A673 (cell line): Measurements from ENCODE around the gene SEC23A. TPM values are rescaled to one million over a fixed set of nuclear protein-coding genes. Genes with fewer than 3 reads are reported as not detected.

Experiments used
- BruUV-seq: library from RNA; stranded (reverse); fragments of 400-500 nt; replicated peaks from 2 replicates; lab custom pipeline; 2021; lab: Mats Ljungman, UMichigan
- CTCF ChIA-PET: fragments of 300-600 bp; sonication (Branson Sonifier 250); formaldehyde crosslinking; loops from one replicate; lab custom pipeline; 2022; ENCODE audit warnings: antibody characterized with exemption; lab: Charles Lee
- POLR2A ChIA-PET: fragments of 300-600 bp; sonication (Branson Sonifier 250); formaldehyde crosslinking; loops from one replicate; lab custom pipeline; 2022; ENCODE audit warnings: antibody characterized with exemption; ENCODE audit not compliant: low non-redundant PET; lab: Charles Lee
- DNase-seq: peaks from one replicate; pipeline ENCODE4 v3.0.0-alpha.2; 2015; ENCODE audit warnings: low spot score
- H3K27ac ChIP-seq: fragments of 200-600 bp; sonication (generic); 2 replicates; pipeline ENCODE4 v1.5.1; 2016; ENCODE audit warnings: mixed run types, low read depth, mild to moderate bottlenecking, mixed read lengths, antibody characterized with exemption, low read length; ENCODE audit not compliant: poor library complexity, severe bottlenecking
- H3K27me3 ChIP-seq: fragments of 200-600 bp; sonication (generic); replicated peaks from 2 replicates; pipeline ENCODE4 v1.6.1; 2017; ENCODE audit warnings: mixed run types, low read depth, mild to moderate bottlenecking, mixed read lengths, antibody characterized with exemption, low read length; ENCODE audit not compliant: insufficient read depth, poor library complexity
- H3K36me3 ChIP-seq: fragments of 200-600 bp; sonication (generic); 2 replicates; pipeline ENCODE4 v1.6.1; 2016; ENCODE audit warnings: mixed run types, mild to moderate bottlenecking, mixed read lengths, antibody characterized with exemption, low read length; ENCODE audit not compliant: insufficient read depth, poor library complexity, severe bottlenecking
- H3K4me1 ChIP-seq: fragments of 200-600 bp; sonication (generic); 2 replicates; pipeline ENCODE4 v1.6.1; 2017; ENCODE audit warnings: mixed run types, mild to moderate bottlenecking, mixed read lengths, antibody characterized with exemption, low read length; ENCODE audit not compliant: insufficient read depth, poor library complexity, severe bottlenecking
- H3K4me3 ChIP-seq: fragments of 200-600 bp; sonication (generic); 2 replicates; pipeline ENCODE4 v1.5.1; 2016; ENCODE audit warnings: low read depth, mixed run types, mild to moderate bottlenecking, mixed read lengths, low read length; ENCODE audit not compliant: poor library complexity, severe bottlenecking
- H3K9me3 ChIP-seq: fragments of 200-600 bp; sonication (generic); 2 replicates; pipeline ENCODE4 v1.6.1; 2016; ENCODE audit warnings: mixed run types, low read depth, mild to moderate bottlenecking, mixed read lengths, antibody characterized with exemption, low read length; ENCODE audit not compliant: poor library complexity, severe bottlenecking
- EZH2 ChIP-seq: fragments of 200-600 bp; sonication (generic); IDR thresholded peaks from 2 replicates; pipeline ENCODE4 v1.6.1; 2017; ENCODE audit warnings: borderline replicate concordance, low read depth, mild to moderate bottlenecking, mixed read lengths, antibody characterized with exemption, low read length; ENCODE audit not compliant: poor library complexity, severe bottlenecking
- intact Hi-C: fragments of 100-400 bp; cut with micrococcal nuclease; formaldehyde crosslinking; loops from one replicate; pipeline ENCODE4 v1.10.0; 2022; ENCODE audit not compliant: unreplicated experiment
- total RNA-seq: library from RNA; stranded (reverse); gene quantifications from 2 replicates; pipeline ENCODE4 v1.2.3, GENCODE V29; 2021
- TF ChIP-seq, protein P1 (sequence below): fragments of 300-800, 200-600 bp; sonication (generic); conservative IDR thresholded peaks from 2 replicates; pipeline ENCODE4 v1.5.1; 2017; ENCODE audit warnings: low read depth, mild to moderate bottlenecking, antibody characterized with exemption, low read length, moderate library complexity, mixed read lengths

SEC23A gene
- total RNA-seq, 1 experiment from 2014 or later, result 61.9 TPM

DNA sequence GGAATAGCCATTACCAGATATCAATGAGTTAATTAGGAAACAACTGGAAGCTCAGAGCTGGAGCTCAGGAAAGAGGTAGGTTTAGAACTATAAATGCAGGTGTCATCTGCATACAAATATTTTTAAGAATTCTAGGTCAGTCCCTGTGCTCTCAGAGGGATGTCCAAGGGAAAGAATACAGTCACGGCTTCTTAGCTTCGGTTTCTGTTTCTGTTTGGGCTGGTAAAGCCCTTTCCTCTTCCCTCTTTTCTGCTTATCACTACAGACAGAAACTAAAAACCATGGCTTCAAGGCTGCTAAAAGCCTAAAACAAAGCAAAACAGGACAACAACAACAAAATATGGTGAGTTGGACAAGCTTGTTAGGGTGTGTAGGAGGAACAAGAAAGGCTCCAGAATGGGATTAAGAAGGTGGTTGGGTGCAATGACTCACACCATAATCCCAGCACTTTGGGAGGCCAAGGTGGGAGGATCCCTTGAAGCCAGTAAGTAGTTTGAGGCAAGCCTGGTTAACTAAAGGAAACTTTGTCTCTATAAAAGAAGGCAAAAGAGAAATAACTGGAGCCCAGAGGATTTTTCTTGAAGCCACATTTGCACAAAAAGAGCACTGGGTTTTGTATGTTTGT, 113.0 kb downstream of the SEC23A start:
- TF ChIP-seq, protein P1, sequence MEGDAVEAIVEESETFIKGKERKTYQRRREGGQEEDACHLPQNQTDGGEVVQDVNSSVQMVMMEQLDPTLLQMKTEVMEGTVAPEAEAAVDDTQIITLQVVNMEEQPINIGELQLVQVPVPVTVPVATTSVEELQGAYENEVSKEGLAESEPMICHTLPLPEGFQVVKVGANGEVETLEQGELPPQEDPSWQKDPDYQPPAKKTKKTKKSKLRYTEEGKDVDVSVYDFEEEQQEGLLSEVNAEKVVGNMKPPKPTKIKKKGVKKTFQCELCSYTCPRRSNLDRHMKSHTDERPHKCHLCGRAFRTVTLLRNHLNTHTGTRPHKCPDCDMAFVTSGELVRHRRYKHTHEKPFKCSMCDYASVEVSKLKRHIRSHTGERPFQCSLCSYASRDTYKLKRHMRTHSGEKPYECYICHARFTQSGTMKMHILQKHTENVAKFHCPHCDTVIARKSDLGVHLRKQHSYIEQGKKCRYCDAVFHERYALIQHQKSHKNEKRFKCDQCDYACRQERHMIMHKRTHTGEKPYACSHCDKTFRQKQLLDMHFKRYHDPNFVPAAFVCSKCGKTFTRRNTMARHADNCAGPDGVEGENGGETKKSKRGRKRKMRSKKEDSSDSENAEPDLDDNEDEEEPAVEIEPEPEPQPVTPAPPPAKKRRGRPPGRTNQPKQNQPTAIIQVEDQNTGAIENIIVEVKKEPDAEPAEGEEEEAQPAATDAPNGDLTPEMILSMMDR, result no peak
- no peak for TF ChIP-seq EZH2
- no peak overlapping the region for H3K4me3 ChIP-seq
- no TSS peak for BruUV-seq
- no peaks in the 10 kb centered on the region for H3K36me3 ChIP-seq
- CTCF ChIA-PET, result no interaction called here
- H3K27ac ChIP-seq, result peak overlapping the region; percentile 2
- H3K9me3 ChIP-seq, result no peaks in the 10 kb centered on the region
- POLR2A ChIA-PET, result no interaction called here
- DNase-seq, result peak; percentile 53
- intact Hi-C loops, result no loop called here
- H3K27me3 ChIP-seq, result no peaks in the 10 kb centered on the region
- no peaks in the 10 kb centered on the region for H3K4me1 ChIP-seq

DNA sequence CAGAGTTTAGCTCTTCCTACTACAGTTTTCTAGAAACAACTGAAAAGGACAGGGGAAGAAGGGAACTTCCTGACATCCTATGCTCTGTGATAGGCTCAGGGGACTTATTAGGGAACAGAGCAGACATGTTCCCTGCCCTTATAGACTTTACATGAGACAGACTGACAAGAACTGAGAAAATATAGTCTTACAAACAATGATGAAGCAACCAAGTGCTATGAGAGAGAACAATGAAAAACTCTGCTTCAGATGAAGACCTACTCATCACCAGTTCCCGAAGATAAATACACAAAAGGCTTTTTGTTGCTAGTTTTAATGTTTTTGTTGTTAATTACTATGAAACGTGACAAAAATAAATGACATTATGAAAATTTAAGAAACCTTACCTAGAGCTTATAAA, 115.3 kb downstream of the SEC23A start:
- TF ChIP-seq, protein P1, result no peak
- no peak for TF ChIP-seq EZH2
- Histone ChIP-seq H3K4me1 (no peaks in the 10 kb centered on the region), H3K36me3 (no peaks in the 10 kb centered on the region), H3K9me3 (no peaks in the 10 kb centered on the region), H3K27me3 (no peaks in the 10 kb centered on the region), H3K27ac (peak overlapping the region; percentile 30), H3K4me3 (no peak overlapping the region)
- no peak for DNase-seq
- BruUV-seq, result no TSS peak
- ChIA-PET CTCF (no interaction called here), POLR2A (no interaction called here)
- intact Hi-C loops, result no loop called here

DNA sequence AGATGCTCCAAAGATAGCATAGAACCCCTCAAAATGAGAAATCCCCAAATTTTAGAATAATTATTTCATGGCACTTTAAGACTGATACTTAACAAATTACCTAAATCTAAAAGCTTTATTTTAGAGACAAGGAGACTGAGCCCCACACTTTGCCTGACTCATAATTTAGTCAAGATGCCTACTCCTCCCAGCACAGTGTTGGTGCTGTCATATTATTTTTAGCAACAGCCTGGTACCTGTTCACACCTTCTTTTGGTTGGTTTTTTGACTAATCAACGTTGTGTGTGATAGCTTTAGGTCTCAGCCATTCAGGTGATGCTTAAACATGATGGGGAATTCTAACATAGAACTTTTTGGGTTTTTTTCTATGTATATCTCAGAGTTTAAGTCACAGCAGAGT, 120.2 kb downstream of the SEC23A start:
- BruUV-seq, result no TSS peak
- POLR2A ChIA-PET, result interaction anchor here (0.6 kb wide), 1 partner anchor 8 kb away, joined by 3 read pairs; no protein-coding TSS in a partner anchor
- CTCF ChIA-PET, result no interaction called here

More for the DNA sequence above, 120.2 kb downstream of the SEC23A start:
- Histone ChIP-seq H3K36me3 (no peaks in the 10 kb centered on the region), H3K4me3 (no peak overlapping the region), H3K27me3 (no peaks in the 10 kb centered on the region), H3K9me3 (no peaks in the 10 kb centered on the region), H3K4me1 (no peaks in the 10 kb centered on the region), H3K27ac (no peak overlapping the region)
- TF ChIP-seq, protein P1, result no peak
- TF ChIP-seq EZH2, result no peak
- DNase-seq, result no peak
- intact Hi-C loops, result no loop called here
